Hepatocyte (in vitro differentiated cells): Measurements from ENCODE around the gene TFF2. TPM values are rescaled to one million over a fixed set of nuclear protein-coding genes. Genes with fewer than 3 reads are reported as not detected.

Experiments used
- DNase-seq: peaks from one replicate; pipeline ENCODE4 v3.0.0-alpha.2; 2016; ENCODE audit warnings: low spot score
- H2AFZ ChIP-seq: fragments of 200-600 bp; sonication (generic); 2 replicates; pipeline ENCODE4 v1.6.0; 2016; ENCODE audit warnings: antibody characterized with exemption, mild to moderate bottlenecking
- H3K27ac ChIP-seq: fragments of 200-600 bp; sonication (generic); 2 replicates; pipeline ENCODE4 v1.5.1; 2016; ENCODE audit warnings: mild to moderate bottlenecking
- H3K27me3 ChIP-seq: fragments of 200-600 bp; sonication (generic); 2 replicates; pipeline ENCODE4 v1.6.1; 2016
- H3K36me3 ChIP-seq: fragments of 200-600 bp; sonication (generic); replicated peaks from 2 replicates; pipeline ENCODE4 v1.5.1; 2016; ENCODE audit warnings: low read depth; ENCODE audit not compliant: insufficient read depth
- H3K4me1 ChIP-seq: fragments of 200-600 bp; sonication (generic); 2 replicates; pipeline ENCODE4 v1.5.1; 2016; ENCODE audit warnings: mild to moderate bottlenecking, moderate library complexity; ENCODE audit not compliant: insufficient read depth
- H3K4me2 ChIP-seq: fragments of 200-600 bp; sonication (generic); 2 replicates; pipeline ENCODE4 v1.6.0; 2016
- H3K4me3 ChIP-seq: fragments of 200-600 bp; sonication (generic); 2 replicates; pipeline ENCODE4 v1.5.1; 2016; ENCODE audit warnings: mild to moderate bottlenecking
- H3K79me2 ChIP-seq: fragments of 200-600 bp; sonication (generic); 2 replicates; pipeline ENCODE4 v1.6.0; 2017; ENCODE audit warnings: mild to moderate bottlenecking
- H3K9me2 ChIP-seq: fragments of 200-600 bp; sonication (generic); replicated peaks from 2 replicates; pipeline ENCODE4 v1.6.0; 2017; ENCODE audit warnings: mild to moderate bottlenecking; ENCODE audit not compliant: insufficient read depth
- H3K9me3 ChIP-seq: fragments of 200-600 bp; sonication (generic); 2 replicates; pipeline ENCODE4 v1.5.1; 2016; ENCODE audit warnings: low read depth, mild to moderate bottlenecking
- H4K20me1 ChIP-seq: fragments of 200-600 bp; sonication (generic); 2 replicates; pipeline ENCODE4 v1.6.0; 2016; ENCODE audit warnings: mild to moderate bottlenecking; ENCODE audit not compliant: insufficient read depth, poor library complexity, severe bottlenecking
- EZH2 ChIP-seq: fragments of 200-600 bp; sonication (generic); IDR thresholded peaks from 2 replicates; pipeline ENCODE4 v1.6.1; 2016; ENCODE audit warnings: antibody characterized with exemption, mild to moderate bottlenecking, borderline replicate concordance
- EZH2phosphoT487 ChIP-seq: fragments of 200-600 bp; sonication (generic); IDR thresholded peaks from one replicate; pipeline ENCODE4 v1.6.1; 2018; ENCODE audit warnings: antibody characterized with exemption, mild to moderate bottlenecking, low read depth, moderate library complexity; ENCODE audit not compliant: unreplicated experiment, severe bottlenecking
- WGBS: methylation state at CpG from one replicate; pipeline ENCODE4 v1.1.6; 2016; ENCODE audit warnings: low lambda C conversion rate; ENCODE audit errors: missing lambda C conversion rate; 5-methylcytosine and 5-hydroxymethylcytosine counted together
- polyA plus RNA-seq: library from polyadenylated mRNA; unstranded; fragments of >200 nt; fragmentation: Nextera tagmentation; extraction: Ambion mirVana; gene quantifications from 2 replicates; pipeline ENCODE4 v1.2.1, GENCODE V29; 2016
- total RNA-seq: library from RNA; depleted of rRNA; stranded (reverse); fragments of >200 nt; gene quantifications from 2 replicates; pipeline ENCODE4 v1.2.3, GENCODE V29; 2014
- TF ChIP-seq, protein P1 (sequence below): fragments of 200-600 bp; sonication (generic); IDR thresholded peaks from 2 replicates; pipeline ENCODE4 v1.5.1; 2016; ENCODE audit warnings: antibody characterized with exemption, mild to moderate bottlenecking; ENCODE audit not compliant: poor library complexity

The TFF2 gene
- total and polyA plus RNA-seq, 2 experiments from 2014 or later, result 23.9 to 28.1 TPM

DNA sequence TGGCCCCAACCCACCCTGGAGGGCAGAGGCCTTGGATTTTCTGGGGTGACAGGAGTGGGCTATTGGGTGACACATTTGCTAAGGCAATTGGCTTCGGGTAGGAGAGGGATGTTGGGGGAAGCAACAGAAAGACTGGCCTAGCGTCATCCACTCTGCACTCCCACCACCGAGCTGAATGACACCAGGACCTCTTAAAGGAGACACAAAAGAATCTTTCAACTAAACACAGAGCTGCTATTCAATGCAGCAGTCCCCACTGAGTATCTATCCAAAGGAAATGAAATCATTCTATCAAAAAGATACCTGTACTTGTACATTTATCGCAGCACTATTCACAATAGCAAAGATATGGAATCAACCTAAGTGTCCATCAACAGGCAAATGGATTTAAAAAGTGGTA, 6.2 kb downstream of the TFF2 start:
- no peak overlapping the region for H3K4me2 ChIP-seq
- no peaks in the 10 kb centered on the region for H3K79me2 ChIP-seq
- no peak overlapping the region for H3K4me3 ChIP-seq
- H3K36me3 ChIP-seq, result no peaks in the 10 kb centered on the region
- no peaks in the 10 kb centered on the region for H3K27me3 ChIP-seq
- no peaks in the 10 kb centered on the region for H3K9me3 ChIP-seq
- H4K20me1 ChIP-seq, result no peaks in the 10 kb centered on the region
- no peak overlapping the region for H2AFZ ChIP-seq
- TF ChIP-seq EZH2phosphoT487 (no peak), EZH2 (no peak)
- TF ChIP-seq, protein P1, sequence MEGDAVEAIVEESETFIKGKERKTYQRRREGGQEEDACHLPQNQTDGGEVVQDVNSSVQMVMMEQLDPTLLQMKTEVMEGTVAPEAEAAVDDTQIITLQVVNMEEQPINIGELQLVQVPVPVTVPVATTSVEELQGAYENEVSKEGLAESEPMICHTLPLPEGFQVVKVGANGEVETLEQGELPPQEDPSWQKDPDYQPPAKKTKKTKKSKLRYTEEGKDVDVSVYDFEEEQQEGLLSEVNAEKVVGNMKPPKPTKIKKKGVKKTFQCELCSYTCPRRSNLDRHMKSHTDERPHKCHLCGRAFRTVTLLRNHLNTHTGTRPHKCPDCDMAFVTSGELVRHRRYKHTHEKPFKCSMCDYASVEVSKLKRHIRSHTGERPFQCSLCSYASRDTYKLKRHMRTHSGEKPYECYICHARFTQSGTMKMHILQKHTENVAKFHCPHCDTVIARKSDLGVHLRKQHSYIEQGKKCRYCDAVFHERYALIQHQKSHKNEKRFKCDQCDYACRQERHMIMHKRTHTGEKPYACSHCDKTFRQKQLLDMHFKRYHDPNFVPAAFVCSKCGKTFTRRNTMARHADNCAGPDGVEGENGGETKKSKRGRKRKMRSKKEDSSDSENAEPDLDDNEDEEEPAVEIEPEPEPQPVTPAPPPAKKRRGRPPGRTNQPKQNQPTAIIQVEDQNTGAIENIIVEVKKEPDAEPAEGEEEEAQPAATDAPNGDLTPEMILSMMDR, result no peak
- no peak for DNase-seq
- H3K4me1 ChIP-seq, result no peaks in the 10 kb centered on the region
- WGBS, result 73% methylated on average over 4 of the region's 4 CpGs
- no peak overlapping the region for H3K27ac ChIP-seq
- no peaks in the 10 kb centered on the region for H3K9me2 ChIP-seq

DNA sequence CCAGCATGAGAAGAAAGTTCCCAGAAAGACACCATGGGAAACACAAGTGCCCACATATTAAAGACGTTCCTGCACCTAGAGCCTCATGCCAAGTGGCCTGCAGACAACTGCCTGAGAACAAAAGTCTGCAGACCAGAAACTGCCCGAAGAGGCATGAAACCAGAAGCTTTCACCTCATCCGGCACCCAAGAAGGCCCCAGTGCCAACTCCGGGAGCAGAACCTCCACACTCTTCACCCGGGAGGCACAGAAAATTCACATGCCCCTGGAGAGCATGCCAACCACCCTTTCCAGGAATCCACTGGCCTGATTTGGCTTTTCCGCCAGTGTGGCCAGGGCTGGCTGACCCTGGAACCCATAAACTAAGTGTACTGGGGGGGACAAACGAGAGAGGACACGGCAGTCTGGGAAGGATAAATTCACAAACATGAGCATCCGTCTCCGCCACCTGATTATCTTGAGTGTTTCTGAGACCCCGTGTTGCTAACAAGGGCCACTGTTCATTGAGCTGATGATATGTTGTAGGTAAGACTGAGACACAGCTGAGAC, 6.8 kb downstream of the TFF2 start:
- Histone ChIP-seq H3K27me3 (no peaks in the 10 kb centered on the region), H3K4me2 (no peak overlapping the region), H3K4me3 (no peak overlapping the region), H3K9me3 (no peaks in the 10 kb centered on the region), H3K79me2 (no peaks in the 10 kb centered on the region), H3K27ac (no peak overlapping the region), H4K20me1 (no peaks in the 10 kb centered on the region), H3K9me2 (no peaks in the 10 kb centered on the region), H2AFZ (no peak overlapping the region), H3K36me3 (no peaks in the 10 kb centered on the region), H3K4me1 (no peaks in the 10 kb centered on the region)
- no peak for DNase-seq
- TF ChIP-seq EZH2phosphoT487 (no peak), EZH2 (no peak)
- TF ChIP-seq, protein P1, result no peak
- WGBS, result 81% methylated on average over 11 of the region's 11 CpGs

DNA sequence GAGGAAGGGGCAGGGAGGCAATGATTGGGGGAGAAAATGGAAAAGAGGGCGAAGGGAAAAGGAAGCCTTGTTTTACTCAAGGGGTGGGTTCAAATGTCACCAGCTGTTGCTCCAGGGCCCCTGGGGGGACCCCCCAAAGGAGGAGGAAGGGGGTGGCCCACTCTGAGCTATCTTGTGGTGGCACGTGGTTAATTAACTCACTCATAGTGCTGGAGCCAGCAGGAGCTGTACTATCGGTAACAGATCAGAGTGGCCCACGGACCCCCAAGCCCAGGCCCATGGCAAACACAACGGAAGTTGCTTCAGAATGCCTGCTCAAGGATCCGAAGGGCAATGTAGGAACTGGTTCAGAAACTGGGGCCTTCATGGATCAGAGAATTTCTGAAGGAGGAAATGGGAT, 7.2 kb downstream of the TFF2 start:
- H3K9me2 ChIP-seq, result no peaks in the 10 kb centered on the region
- H3K4me1 ChIP-seq, result peaks cover under 1% of the 10 kb centered on the region
- no peak overlapping the region for H3K4me3 ChIP-seq
- H3K27me3 ChIP-seq, result no peaks in the 10 kb centered on the region
- H2AFZ ChIP-seq, result no peak overlapping the region
- H3K79me2 ChIP-seq, result no peaks in the 10 kb centered on the region
- TF ChIP-seq, protein P1, result no peak
- TF ChIP-seq EZH2 (no peak), EZH2phosphoT487 (no peak)
- DNase-seq, result no peak
- no peaks in the 10 kb centered on the region for H4K20me1 ChIP-seq
- WGBS, result 92% methylated on average over 6 of the region's 6 CpGs
- no peaks in the 10 kb centered on the region for H3K36me3 ChIP-seq
- H3K9me3 ChIP-seq, result no peaks in the 10 kb centered on the region
- no peak overlapping the region for H3K27ac ChIP-seq
- H3K4me2 ChIP-seq, result no peak overlapping the region
